Ascending aorta (tissue), 2 donors: ENCODE results near the gene KLHL40. TPM values are rescaled to one million over a fixed set of nuclear protein-coding genes. Genes with fewer than 3 reads are reported as not detected.

Source experiments
- DNase-seq, 2 donors: peaks; one replicate each; pipeline ENCODE4 v3.0.0-alpha.2; 2019; ENCODE audit warnings: low spot score in 2 of 2
- H3K27ac ChIP-seq, 2 donors: fragments of 200-600 bp; sonication (generic); one replicate each; pipeline ENCODE4 v1.5.1; 2016 to 2017; ENCODE audit warnings: mild to moderate bottlenecking in 1 of 2
- H3K27me3 ChIP-seq: fragments of 200-600 bp; sonication (generic); one replicate; pipeline ENCODE4 v1.5.1; 2017
- H3K36me3 ChIP-seq, 2 donors: fragments of 200-600 bp; sonication (generic); one replicate each; pipeline ENCODE4 v1.5.1; 2016
- H3K4me1 ChIP-seq, 2 donors: fragments of 200-600 bp; sonication (generic); one replicate each; pipeline ENCODE4 v1.5.1; 2016 to 2017; ENCODE audit warnings: mild to moderate bottlenecking in 1 of 2
- H3K4me3 ChIP-seq, 2 donors: fragments of 200-600 bp; sonication (generic); one replicate each; pipeline ENCODE4 v1.5.1; 2016 to 2017; ENCODE audit warnings: mild to moderate bottlenecking in 1 of 2
- H3K9me3 ChIP-seq, 2 donors: fragments of 200-600 bp; sonication (generic); one replicate each; pipeline ENCODE4 v1.5.1; 2016
- intact Hi-C: fragments of 100-400 bp; cut with DNase I; formaldehyde crosslinking; loops from one replicate; pipeline ENCODE4 v1.15.1; 2023
- total RNA-seq: library from RNA; depleted of rRNA; stranded (reverse); fragments of >200 nt; gene quantifications from one replicate; pipeline ENCODE4 v1.1.0, GENCODE V29; 2016
- TF ChIP-seq, protein P1 (sequence below), 3 experiments: fragments of 200-600 bp in 2 of 3; fragments of 450-650 bp in 1 of 3; sonication (generic) in 2 of 3; IDR thresholded peaks; one replicate each; pipeline ENCODE4 v1.5.1; 2016 to 2019; ENCODE audit warnings: antibody characterized with exemption in 3 of 3, mild to moderate bottlenecking in 1 of 3, moderate library complexity in 1 of 3

The KLHL40 gene
- total RNA-seq, 1 donor from 2014 or later, result not detected

DNA sequence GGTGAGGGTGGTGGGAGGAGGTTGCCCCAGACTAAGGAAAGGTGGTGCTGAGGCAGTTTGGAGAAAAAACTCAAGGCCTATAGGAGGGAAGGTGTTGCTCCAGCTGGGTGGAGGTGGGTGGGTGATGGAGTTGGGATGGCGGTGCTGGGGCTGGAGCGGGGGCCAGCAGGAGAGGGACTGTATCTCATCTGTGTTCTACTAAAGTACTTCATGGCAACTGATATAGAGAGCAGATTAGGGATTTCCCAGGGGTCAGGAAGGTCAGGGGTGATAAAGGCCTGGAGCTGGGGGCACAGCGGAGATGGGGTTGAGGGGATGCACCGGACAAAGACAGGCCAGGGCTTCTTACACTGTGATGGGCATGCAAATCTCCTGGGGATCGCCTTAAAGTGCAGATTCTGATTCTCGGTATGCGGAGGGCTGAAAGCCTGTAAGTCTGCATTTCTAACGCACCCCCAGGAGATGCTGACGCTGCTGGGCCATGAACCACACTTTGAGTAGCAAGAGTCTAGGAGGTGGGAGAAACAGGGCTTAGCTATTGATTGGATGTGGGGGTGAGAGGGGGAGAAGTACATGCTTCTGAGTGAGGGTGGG is 4.2 kb downstream of the KLHL40 start:
- Histone ChIP-seq H3K4me3 (no peak overlapping the region), H3K4me1 (peaks cover 3 to 17% of the 10 kb centered on the region in 2 donors), H3K27me3 (no peaks in the 10 kb centered on the region), H3K9me3 (no peaks in the 10 kb centered on the region), H3K27ac (no peak overlapping the region), H3K36me3 (no peaks in the 10 kb centered on the region)
- no peak for DNase-seq
- TF ChIP-seq, protein P1, sequence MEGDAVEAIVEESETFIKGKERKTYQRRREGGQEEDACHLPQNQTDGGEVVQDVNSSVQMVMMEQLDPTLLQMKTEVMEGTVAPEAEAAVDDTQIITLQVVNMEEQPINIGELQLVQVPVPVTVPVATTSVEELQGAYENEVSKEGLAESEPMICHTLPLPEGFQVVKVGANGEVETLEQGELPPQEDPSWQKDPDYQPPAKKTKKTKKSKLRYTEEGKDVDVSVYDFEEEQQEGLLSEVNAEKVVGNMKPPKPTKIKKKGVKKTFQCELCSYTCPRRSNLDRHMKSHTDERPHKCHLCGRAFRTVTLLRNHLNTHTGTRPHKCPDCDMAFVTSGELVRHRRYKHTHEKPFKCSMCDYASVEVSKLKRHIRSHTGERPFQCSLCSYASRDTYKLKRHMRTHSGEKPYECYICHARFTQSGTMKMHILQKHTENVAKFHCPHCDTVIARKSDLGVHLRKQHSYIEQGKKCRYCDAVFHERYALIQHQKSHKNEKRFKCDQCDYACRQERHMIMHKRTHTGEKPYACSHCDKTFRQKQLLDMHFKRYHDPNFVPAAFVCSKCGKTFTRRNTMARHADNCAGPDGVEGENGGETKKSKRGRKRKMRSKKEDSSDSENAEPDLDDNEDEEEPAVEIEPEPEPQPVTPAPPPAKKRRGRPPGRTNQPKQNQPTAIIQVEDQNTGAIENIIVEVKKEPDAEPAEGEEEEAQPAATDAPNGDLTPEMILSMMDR (IDR thresholded peaks at IDR 0.05), result no peak
- intact Hi-C loops, result no loop called here

DNA sequence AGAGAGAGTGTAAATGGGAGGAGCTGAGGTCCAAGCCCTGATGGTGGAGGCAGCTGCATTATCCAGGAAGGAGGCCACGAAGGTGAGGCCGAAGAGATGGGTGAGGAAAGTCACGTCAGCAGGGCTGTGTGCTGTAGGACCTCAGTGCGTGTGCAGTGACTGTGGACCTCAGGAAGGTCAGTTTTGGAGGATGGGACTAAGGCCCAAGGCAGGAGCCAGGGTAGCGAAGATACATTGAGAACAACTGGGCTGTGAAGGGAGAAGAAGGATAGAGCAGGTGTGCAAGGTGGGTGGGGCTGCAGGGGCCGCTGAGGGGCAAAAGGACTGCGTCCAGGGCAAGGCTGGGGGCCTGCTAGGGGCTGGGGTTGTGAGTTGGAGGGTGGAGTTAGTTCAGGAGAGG is 4.9 kb downstream of the KLHL40 start:
- H3K27ac ChIP-seq, result no peak overlapping the region
- H3K27me3 ChIP-seq, result no peaks in the 10 kb centered on the region
- H3K4me3 ChIP-seq, result no peak overlapping the region
- H3K4me1 ChIP-seq, result peaks cover 3 to 11% of the 10 kb centered on the region in 2 donors
- no peaks in the 10 kb centered on the region for H3K9me3 ChIP-seq
- H3K36me3 ChIP-seq, result no peaks in the 10 kb centered on the region
- TF ChIP-seq, protein P1 (IDR thresholded peaks at IDR 0.05), result no peak
- intact Hi-C loops, result no loop called here
- no peak for DNase-seq

DNA sequence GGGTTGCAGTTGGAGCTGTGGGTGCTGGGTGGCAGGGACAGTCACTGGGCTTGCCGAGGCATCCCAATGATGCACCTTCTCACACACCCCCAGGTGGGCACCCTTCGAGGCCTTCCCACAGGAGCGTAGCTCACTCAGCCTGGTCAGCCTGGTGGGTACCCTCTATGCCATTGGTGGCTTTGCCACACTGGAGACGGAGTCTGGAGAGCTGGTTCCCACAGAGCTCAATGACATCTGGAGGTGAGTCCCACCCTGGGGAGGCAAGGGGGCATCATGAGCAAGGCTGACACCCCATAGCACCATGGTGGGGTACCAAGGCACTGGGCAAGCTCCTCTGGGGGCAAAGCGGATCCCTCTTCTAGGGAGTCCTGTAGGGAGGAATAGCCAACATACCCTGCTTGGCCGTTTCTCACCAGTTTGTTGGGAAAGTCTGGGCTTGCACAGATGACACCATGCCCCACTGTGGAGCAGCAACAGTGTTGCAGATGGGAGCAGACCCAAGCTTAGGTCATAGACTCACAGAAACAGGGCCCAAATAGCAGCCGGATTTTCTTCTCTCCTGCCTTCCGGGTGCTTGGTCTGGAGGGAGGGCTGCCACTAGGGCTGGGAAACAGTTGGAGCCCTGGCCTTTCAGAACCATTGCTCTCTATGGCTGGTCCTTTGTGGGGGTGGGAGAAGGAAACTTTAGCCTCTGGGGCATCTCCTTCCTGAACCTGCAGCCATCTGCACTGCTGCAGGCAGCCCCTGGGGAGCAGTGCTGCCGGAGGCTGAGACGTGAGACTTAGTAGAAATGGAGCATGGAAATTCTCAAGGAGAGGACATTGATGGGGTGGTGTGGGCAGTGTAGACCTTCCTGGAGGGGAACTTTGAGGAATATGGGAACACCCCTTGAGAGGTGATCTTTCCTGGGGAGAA is 5.7 kb downstream of the KLHL40 start:
- intact Hi-C loops, result no loop called here
- TF ChIP-seq, protein P1 (IDR thresholded peaks at IDR 0.05), result no peak

DNA sequence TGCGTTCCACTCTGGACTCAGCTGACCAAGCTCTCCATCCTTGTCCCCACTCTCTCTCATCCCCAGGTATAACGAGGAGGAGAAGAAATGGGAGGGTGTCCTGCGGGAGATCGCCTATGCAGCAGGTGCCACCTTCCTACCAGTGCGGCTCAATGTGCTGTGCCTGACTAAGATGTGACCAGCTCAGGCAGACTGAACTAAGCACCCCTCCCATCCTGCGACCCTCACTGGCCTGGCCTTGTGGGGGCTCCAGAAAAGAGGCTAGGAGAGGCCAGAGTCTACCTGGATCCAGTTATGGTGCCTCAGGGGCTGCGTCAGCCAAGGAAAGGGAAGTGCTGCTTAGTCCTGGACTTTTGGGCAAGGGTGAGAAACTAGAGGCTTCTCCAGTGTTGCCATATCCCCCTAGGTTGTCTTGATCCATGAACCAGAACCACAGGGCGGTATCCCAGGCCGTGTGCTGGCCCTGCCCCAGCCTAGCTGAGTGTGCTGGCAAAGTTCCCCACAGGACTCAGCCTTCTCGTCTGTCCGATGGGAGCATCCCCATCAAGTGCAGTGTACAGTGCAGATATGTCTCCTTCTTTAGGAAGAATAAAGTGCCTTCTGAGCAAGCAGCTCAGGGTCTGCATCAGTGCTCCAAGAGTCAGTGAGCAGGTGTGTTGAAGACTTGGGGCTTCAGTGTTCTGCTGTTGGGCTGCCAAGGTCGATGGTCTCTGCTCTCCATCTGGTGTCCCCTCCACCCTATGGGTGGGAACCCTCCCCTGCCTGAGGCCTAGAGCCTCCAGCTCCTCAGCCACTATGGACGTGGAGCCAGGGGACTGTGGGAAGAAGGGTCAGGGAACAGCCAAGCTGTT is 6.7 kb downstream of the KLHL40 start:
- no peak for DNase-seq
- H3K27me3 ChIP-seq, result no peaks in the 10 kb centered on the region

More for the DNA sequence above, 5.7 kb downstream of the KLHL40 start:
- no peaks in the 10 kb centered on the region for H3K9me3 ChIP-seq
- H3K4me3 ChIP-seq, result no peak overlapping the region
- H3K4me1 ChIP-seq, result peaks cover 0 to 2% of the 10 kb centered on the region in 2 donors
- no peak overlapping the region for H3K27ac ChIP-seq
- no peak for DNase-seq
- H3K27me3 ChIP-seq, result no peaks in the 10 kb centered on the region
- no peaks in the 10 kb centered on the region for H3K36me3 ChIP-seq

More for the DNA sequence above, 6.7 kb downstream of the KLHL40 start:
- Histone ChIP-seq H3K36me3 (no peaks in the 10 kb centered on the region), H3K9me3 (no peaks in the 10 kb centered on the region), H3K27ac (no peak overlapping the region), H3K4me1 (no peaks in the 10 kb centered on the region), H3K4me3 (no peak overlapping the region)
- intact Hi-C loops, result no loop called here
- TF ChIP-seq, protein P1 (IDR thresholded peaks at IDR 0.05), result no peak
